ENCODE measurements around the gene TSPAN9. TPM values are rescaled to one million over a fixed set of nuclear protein-coding genes. Genes with fewer than 3 reads are reported as not detected.

The TSPAN9 gene
- total and polyA plus RNA-seq, 2 donors from 2014 or later: 62.4 to 81.6 TPM

GRCh38 chr12:3313066-3313465 is 235.9 kb downstream of the TSPAN9 start:
- no peak for DNase-seq
- no peak for FAIRE-seq
- H3K27me3 ChIP-seq (ENCODE audit: control insufficient read depth, insufficient read depth, low read length): no peaks in the 10 kb centered on the region
- H3K9ac ChIP-seq (ENCODE audit: low read length in 3 of 3): no peak overlapping the region
- no peaks in the 10 kb centered on the region for H3K36me3 ChIP-seq (ENCODE audit: control insufficient read depth in 2 of 3, insufficient read depth in 3 of 3, low read length in 3 of 3)
- intact Hi-C loops (cut with DNase I): no loop called here
- no peak overlapping the region for H3K4me3 ChIP-seq (ENCODE audit: low read length in 3 of 3)
- no peaks in the 10 kb centered on the region for H3K9me3 ChIP-seq (ENCODE audit: control insufficient read depth in 2 of 3, insufficient read depth in 1 of 3, low read length in 3 of 3)
- TF ChIP-seq CTCF (IDR thresholded peaks at IDR 0.05; ENCODE audit: borderline replicate concordance, extremely low read depth, insufficient read depth): no peak
- no peak overlapping the region for H3K27ac ChIP-seq (ENCODE audit: low read depth in 2 of 2, low read length in 2 of 2)
- H3K4me1 ChIP-seq (ENCODE audit: control insufficient read depth in 2 of 3, insufficient read depth in 2 of 3, low read depth in 1 of 3, low read length in 3 of 3): peaks cover 0 to 3% (median 0%) of the 10 kb centered on the region in 3 donors

GRCh38 chr12:3313675-3314663 is 236.8 kb downstream of the TSPAN9 start:
- DNase-seq (peak in 1 of 5 donors; percentile 70), FAIRE-seq (no peak)
- TF ChIP-seq CTCF (IDR thresholded peaks at IDR 0.05; ENCODE audit: borderline replicate concordance, extremely low read depth, insufficient read depth): no peak
- Histone ChIP-seq H3K9me3 (ENCODE audit: control insufficient read depth in 2 of 3, insufficient read depth in 1 of 3, low read length in 3 of 3) (no peaks in the 10 kb centered on the region), H3K27ac (ENCODE audit: low read depth in 2 of 2, low read length in 2 of 2) (no peak overlapping the region), H3K27me3 (ENCODE audit: control insufficient read depth, insufficient read depth, low read length) (no peaks in the 10 kb centered on the region), H3K36me3 (ENCODE audit: control insufficient read depth in 2 of 3, insufficient read depth in 3 of 3, low read length in 3 of 3) (no peaks in the 10 kb centered on the region), H3K4me3 (ENCODE audit: low read length in 3 of 3) (no peak overlapping the region), H3K9ac (ENCODE audit: low read length in 3 of 3) (no peak overlapping the region), H3K4me1 (ENCODE audit: control insufficient read depth in 2 of 3, insufficient read depth in 2 of 3, low read depth in 1 of 3, low read length in 3 of 3) (peaks cover 0 to 3% (median 0%) of the 10 kb centered on the region in 3 donors)
- intact Hi-C loops (cut with DNase I): no loop called here

GRCh38 chr12:3315201-3315661 is 238.1 kb downstream of the TSPAN9 start:
- TF ChIP-seq CTCF (IDR thresholded peaks at IDR 0.05; ENCODE audit: borderline replicate concordance, extremely low read depth, insufficient read depth): no peak
- intact Hi-C loops (cut with DNase I): no loop called here
- H3K27ac ChIP-seq (ENCODE audit: low read depth in 2 of 2, low read length in 2 of 2): no peak overlapping the region
- no peaks in the 10 kb centered on the region for H3K36me3 ChIP-seq (ENCODE audit: control insufficient read depth in 2 of 3, insufficient read depth in 3 of 3, low read length in 3 of 3)
- no peaks in the 10 kb centered on the region for H3K27me3 ChIP-seq (ENCODE audit: control insufficient read depth, insufficient read depth, low read length)
- H3K9ac ChIP-seq (ENCODE audit: low read length in 3 of 3): no peak overlapping the region
- no peak overlapping the region for H3K4me3 ChIP-seq (ENCODE audit: low read length in 3 of 3)
- DNase-seq (peak in 4 of 5 donors; percentile 74 to 87 (median 84)), FAIRE-seq (no peak)
- H3K9me3 ChIP-seq (ENCODE audit: control insufficient read depth in 2 of 3, insufficient read depth in 1 of 3, low read length in 3 of 3): no peaks in the 10 kb centered on the region
- H3K4me1 ChIP-seq (ENCODE audit: control insufficient read depth in 2 of 3, insufficient read depth in 2 of 3, low read depth in 1 of 3, low read length in 3 of 3): peaks cover 0 to 3% (median 0%) of the 10 kb centered on the region in 3 donors
